Stimulated activated CD8-positive, alpha-beta memory T cell treated with anti-CD3 and anti-CD28 coated beads, Interleukin-4, amount 100 ng/mL, for 4 hours (primary cell): Measurements from ENCODE around the gene ST6GAL1.
"Not testable (repeated sequence)": the region's sequence is repeated elsewhere in the genome, so short reads cannot be mapped to it uniquely, and the experiment has no call there.

Experiments
- DNase-seq, 2 donors: peaks; one replicate each; pipeline ENCODE4 v3.0.0-alpha.2; 2020; ENCODE audit warnings: low read depth in 2 of 2, low spot score in 1 of 2

ST6GAL1 gene

DNA sequence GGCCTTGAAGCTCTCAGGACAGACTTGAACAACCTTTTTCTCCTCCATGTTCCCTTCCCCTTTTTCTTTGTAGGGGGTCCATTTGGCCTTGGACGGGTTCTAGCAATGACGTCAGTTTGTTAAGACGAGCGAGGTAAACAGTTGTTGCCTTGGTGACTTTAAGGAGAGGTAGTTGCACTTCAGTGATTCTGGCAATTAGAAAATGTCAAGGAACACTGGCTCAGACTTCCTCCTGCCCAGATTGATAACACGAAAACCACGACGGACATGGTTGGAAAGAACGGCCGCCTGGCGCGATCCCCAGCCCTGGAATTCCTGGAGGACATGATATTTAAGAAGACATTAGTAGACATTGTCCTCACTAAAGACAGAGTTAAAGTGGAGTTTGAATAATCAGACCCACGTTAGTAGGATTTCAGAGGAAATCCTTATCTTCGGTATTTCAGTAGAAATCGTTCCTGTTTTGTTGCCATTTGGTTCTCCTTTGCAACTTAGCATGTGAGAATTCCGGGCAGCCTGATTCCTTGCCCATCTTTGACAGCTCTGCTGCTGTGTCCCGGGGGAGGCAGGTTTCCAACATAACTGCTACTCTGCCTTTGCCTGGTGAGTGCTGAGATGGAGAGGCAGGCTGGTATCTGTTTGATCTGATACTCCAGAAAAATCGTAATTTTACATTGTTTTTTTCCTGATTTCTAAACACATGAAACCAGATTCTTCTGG lies 87.3 kb downstream of the ST6GAL1 start:
- no peak for DNase-seq

DNA sequence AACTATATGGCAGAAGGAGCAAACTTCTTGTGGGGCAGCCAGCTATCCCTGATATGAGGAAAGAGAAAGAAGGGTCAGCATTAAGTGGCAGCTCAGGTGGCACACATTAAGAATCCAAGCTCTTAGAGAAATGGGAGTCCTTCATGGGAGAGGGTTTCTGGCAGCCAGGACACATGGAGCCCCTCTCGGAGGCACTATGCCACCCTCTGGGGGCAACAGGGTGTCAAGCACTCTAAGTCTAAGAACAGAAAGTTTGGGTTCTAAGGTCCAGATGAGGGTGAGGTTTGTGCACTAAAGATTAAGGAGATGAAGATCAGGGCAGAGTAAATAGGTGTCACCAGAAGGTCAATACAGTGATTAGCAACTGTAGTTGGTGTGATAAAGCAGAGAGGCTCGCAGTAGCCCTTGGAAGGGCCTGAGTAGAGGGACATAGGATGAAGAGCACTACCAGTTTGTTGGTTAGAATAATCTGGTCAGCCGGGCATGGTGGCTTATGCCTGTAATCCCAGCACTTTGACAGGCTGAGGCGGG lies 89.3 kb downstream of the ST6GAL1 start:
- DNase-seq = no peak

DNA sequence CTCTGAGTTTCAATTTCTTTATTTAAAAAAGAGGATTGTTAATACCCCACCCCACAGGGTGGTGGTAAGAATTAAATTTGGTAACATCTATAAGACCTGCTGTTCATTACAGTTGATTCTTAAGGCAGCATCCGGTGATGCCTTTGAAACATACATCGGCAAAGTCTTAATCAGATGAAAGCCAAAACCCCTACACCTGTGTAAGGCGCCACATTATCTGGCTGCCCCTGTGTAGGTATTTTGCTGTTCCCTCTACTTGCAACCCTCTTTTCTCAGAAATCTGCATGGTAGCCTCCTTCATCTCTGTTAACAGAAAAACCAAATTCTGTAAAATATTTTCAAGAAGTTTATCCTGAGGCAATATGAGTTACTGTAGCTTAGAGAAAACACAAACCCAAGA lies 90.0 kb downstream of the ST6GAL1 start:
- no peak for DNase-seq

DNA sequence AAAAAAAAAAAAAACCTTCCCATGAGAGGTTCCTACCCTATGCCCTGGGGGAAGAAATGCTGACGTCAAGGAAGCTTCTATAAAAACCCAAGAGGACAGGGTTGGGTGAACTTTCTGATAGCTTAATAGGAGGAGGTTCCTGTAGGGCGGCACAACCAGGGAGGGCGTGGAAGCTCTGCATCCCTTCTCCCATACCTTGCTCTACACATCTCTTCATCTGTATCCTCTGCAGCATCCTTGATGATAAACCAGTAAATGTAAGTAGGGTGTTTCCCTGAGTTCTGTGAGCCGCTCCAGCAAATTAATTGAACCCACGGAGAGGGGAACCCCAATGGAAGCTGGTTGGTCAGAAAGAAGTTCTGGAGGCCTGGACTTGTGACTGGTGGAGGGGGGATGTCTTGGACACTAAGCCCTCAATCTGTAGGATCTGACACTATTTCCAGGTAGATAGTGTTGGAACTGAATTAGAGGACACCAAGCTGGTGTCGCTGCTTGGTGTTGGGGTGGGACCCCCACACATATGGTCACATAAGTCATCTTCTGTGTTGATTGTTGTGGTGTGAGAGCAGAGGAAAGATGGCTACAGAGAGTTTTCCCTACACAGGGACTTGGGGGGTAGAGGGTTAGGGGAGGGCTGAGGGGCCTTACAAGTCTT lies 91.5 kb downstream of the ST6GAL1 start:
- DNase-seq = no peak

DNA sequence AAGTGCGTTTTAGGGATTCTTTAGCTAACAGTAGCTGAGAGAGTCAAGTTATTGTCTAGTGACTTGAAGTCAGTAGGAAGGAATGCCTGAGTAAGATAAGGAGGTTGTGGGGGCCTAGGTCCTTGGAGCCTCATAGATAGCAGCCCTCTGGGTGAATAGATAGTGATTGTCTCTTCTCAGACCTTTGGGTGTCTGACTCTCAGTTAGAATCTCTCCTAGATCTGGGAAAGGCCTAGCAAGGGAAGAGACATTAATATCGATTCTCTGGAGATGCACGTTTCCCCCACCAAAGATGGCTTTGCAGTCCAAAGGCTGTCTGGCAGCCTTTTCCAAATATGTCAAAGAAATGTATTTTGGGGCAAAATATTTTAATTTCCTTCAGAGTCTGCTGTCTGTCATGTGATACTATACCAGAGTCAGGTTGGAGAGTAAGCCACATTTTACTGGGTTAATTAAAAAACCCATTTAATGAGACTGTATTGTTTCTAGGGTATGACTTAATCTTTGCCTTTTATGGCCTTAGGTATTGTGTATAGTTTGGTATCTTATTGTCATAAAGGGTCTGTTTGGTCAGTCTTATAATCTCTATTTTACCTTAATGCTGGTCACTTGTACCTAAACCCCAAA lies 92.2 kb downstream of the ST6GAL1 start:
- DNase-seq = no peak

DNA sequence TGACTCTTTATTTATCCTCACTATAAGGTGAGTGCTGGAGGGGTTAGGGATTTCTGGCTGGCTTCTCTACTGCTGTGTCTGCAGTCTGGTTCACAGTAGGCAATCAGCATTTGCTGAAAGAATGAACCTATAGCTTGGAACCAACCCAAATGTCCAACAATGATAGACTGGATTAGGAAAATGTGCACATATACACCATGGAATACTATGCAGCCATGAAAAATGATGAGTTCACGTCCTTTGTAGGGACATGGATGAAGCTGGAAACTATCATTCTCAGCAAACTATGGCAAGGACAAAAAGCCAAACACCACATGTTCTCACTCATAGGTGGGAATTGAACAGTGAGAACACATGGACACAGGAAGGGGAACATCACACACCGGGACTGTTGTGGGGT lies 93.0 kb downstream of the ST6GAL1 start:
- not testable (repeated sequence) for DNase-seq

DNA sequence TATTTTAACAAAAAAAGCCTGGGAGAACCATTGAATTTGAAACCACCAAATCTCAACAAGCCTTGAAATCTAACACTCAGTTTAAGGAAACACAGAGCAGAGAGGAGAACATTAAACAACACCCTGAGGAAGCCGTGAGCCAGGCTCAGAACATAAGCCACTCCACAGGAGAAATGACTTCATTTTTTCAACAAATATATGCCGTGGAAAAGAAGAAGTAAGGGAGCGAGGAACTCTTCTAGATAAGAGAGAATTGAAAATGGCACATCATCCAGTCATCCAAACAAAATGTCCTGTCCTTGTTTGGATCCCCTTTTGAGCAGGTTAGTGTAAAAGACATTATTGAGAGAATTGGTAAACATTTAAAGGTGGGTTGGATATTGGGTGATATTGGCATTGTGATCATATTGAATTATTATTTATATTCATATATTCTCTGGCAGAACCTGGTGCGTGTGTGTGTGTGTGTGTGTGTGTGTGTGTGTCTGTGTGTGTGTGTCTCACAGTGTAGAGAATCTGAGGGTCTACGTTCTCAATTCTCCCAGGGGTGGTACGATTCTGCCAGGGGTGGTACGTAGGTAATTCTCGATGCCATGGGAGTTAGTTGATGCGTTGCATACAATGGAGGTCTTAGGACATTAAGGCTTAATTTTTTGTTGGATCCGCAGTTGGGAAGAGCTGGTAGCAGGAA lies 94.4 kb downstream of the ST6GAL1 start:
- no peak for DNase-seq

DNA sequence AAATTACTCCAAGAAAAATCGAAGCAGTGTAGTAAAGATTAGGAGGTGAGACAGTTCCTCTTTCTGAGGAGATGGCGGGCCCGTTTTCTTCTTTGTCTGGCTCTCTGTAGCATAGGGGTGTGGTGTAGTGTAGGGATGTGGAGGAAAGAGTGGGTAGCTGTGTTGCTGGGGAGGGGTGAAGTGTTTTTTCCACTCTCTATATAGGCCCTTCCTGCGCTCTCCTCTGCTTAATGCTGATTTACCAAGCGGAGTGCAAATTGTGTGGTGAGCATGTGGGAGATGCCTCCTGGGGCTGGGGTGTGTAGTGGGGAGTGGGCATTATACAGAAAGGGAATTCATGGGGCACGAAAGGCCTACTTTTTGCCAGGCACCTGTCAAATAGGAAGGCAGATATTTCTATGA lies 94.9 kb downstream of the ST6GAL1 start:
- DNase-seq = no peak

DNA sequence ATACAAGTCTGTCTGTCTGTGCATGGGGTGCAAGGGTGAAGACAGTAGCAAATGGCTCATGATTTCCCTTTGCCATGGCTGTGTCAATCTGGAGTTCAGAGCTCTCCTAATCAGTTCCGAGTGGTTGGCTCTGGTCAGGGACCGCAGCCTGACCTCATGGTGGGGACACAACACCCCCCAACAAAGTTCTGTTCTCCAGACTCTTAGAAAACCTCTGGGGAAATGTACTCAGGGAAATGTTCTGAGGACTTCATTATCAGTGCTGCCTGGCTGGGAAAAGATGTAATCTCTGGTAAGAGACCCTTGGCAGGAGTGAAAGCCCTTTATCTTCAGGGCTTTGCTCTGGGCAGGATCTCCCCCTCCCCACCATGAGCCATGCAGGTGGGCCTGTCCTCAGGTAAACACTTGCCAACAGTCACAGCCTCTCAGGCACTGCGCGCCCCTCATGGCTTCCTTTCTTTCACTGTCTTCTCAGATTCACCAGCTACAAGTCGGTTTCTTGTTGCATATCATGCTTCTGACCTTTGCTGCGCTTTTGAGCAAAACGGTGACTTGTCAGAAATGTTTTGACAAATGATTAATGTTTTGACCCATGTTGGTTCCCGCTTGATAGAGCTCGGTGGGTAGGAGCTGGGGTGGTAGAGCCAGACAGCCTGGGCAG lies 95.5 kb downstream of the ST6GAL1 start:
- no peak for DNase-seq

DNA sequence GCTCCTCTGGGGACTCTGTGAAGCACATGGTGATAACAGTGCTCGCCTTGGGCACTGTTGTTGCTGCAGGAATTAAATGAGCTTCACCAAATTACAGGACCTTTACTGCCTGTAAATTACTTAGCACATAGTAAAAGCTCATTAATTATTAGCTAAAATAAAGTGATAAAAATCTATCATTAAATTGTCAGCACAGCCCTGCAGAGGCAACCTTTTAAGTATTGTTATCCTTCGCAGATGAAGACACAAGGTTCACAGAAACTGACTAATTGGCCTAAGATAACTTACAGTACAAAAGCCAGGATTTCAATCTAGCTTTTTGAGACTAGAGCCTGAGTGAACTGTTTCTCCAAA lies 96.0 kb downstream of the ST6GAL1 start:
- DNase-seq = no peak

DNA sequence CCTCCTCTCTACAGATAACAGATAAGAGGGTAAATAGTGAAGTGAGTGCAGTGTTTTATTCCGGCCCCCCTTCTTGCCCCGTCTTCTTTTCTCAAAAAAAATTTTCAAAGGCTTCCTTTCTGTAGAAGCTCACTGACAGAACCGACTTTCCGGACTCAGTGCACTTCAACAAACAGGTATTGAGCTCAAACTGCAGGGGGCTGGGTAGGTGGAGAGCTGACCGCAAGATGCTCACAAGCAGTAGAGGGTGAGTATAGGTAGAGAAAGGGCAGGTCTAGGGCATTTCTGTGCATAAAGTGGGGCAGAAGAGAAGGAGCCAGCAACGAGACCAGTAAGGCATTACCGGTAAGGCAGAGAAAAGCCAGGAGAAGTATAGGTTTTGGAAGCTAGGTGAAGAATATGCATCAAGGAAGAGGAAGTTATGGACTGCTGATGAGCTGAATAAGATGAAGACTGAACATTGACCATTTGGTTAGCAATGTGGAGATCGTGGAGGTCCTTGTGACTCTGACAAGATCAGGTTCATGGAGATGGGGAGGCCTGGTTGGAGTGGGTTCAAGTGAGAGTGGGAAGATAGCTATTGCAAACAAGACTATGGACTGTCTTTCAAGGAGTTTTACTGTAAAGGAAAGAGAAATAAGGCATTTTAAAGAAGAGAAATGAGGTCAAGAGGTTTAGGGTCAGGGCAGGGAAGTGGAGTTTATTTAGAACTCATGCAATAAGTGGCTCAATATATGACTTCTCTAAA lies 97.4 kb downstream of the ST6GAL1 start:
- DNase-seq = peak in 1 of 2 donors; percentile 57

DNA sequence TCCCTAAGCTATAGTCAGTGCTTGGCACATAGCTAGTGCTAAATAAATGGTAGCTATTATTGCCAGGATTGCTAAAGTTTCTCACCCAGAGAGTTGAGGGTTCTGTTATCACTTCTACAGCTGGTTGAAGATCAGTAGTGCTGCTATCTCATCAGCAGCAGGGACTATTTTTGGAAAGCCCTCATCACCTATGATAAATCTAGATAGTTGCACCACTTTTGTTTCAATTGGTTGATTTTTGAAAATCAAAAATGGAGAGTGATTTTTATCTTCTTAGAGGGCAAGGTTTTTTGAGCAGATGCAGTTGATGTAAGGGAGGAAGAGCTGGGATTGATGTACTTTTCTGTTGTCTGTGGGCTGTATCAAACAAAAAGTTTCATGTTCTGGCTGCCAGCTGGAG lies 101.6 kb downstream of the ST6GAL1 start:
- no peak for DNase-seq

DNA sequence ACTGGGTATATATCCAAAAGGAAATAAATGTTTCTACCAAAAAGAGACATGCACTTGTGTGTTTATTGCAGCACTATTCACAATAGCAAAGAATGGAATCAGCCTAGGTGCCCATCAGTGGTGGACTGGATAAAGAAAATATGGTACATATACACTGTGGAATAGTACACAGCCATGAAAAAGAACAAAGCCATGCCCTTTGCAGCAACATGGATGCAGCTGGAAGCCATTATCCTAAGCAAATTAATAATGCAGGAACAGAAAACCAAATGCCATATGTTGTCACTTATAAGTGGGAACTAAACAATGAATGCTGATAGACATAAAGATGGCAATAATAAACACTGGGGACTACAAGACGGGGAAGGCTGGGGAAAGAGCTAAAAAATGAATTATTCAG lies 106.1 kb downstream of the ST6GAL1 start:
- no peak for DNase-seq

DNA sequence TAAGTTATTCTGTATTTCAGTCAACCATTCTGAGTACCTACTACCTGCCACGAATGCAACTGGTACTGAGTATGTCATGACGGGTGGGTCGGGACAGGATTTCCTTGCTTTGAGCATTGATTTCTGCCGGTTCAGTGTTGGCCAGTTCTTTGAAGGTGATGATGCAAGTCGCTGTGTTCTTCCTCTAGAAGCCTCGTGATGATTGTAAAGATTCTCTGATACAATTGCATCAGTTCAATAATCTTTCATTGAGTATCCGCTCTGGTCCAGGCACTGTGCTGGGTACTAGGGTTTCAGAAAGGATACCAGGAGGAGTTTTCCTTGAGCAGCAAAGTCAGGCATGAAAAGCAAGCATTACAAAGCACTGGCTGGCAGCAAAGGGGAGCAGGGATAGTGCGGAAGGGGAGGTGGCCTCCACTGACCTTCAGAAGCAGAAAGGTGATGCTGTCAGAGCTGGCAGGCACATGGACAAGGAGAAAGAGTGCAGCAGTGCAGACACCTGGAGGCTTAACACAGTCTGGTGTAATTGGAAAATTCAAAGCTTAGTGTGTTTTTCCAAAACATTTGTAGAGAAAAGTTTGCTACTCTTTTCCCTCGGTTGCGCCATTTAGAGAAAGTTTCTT lies 108.9 kb downstream of the ST6GAL1 start:
- no peak for DNase-seq

DNA sequence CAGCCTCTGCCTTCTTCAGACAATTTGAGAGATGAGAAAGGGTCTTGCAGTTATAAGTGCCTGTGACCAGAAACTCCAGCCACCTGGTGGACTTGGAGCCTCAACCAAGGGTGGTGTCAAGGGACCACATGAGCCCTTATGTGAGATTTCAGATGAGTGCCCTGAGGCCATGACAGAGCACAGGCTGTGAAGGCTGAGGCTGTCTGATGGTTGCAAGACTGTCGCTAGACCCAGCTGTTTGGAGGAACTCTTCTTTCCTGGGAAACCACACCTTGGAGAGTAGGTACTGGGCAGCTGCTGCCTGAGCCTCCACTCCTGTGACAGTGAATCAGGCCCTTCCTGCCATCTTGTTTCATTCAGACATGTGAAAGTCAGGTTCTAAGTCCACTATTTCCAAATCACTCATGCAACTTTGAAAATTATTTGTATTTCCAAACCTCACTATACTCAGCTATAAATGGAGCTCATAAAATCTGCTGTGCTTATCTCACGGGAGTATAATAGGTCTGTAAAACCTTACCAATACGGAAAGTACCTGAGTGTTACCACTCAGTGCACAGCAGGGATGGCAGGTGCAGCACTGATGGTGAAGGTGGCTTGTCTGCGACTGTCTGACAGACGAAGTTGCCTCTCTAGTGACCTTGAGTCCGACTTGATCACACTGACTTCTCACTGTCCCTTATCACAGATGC lies 109.5 kb downstream of the ST6GAL1 start:
- no peak for DNase-seq

DNA sequence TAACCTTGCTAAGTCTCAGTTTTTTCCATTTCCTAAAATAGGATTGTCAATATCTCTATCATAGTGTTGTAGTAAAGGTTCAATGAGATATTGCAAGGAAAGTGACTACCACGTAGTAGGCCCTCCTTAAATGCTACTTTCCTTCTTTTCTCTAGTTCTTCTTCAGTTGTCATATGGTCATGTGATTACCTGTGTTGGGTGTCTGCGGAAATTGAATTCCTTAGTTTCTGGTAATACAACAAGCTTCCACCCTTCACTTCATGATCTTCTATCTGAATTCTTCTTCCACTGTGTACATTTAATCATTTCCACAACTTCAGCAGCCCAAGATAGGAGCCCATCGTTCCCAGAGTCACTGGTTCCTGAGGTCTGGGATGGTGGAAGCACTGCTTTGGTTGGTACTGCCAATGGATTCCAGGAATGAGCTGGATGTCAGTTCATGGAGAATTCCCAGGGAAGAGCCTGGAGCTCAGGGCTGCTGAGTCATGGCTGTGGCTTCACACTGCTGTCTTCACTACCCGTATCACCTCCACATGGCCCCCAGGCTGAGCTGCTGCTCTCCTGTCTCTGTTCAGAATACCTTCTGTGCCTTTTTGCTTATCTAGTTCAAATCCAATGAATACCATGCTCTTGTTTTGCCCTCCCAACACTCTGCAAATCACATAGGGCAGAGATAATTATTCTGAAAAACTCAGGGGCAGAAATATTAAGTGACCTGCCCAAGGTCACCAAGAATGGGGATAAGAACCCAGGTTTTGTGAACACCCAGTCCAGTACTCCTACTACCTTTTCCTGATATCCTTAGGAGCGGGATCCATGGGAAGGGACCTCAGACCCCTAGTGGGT lies 110.4 kb downstream of the ST6GAL1 start:
- DNase-seq = no peak

DNA sequence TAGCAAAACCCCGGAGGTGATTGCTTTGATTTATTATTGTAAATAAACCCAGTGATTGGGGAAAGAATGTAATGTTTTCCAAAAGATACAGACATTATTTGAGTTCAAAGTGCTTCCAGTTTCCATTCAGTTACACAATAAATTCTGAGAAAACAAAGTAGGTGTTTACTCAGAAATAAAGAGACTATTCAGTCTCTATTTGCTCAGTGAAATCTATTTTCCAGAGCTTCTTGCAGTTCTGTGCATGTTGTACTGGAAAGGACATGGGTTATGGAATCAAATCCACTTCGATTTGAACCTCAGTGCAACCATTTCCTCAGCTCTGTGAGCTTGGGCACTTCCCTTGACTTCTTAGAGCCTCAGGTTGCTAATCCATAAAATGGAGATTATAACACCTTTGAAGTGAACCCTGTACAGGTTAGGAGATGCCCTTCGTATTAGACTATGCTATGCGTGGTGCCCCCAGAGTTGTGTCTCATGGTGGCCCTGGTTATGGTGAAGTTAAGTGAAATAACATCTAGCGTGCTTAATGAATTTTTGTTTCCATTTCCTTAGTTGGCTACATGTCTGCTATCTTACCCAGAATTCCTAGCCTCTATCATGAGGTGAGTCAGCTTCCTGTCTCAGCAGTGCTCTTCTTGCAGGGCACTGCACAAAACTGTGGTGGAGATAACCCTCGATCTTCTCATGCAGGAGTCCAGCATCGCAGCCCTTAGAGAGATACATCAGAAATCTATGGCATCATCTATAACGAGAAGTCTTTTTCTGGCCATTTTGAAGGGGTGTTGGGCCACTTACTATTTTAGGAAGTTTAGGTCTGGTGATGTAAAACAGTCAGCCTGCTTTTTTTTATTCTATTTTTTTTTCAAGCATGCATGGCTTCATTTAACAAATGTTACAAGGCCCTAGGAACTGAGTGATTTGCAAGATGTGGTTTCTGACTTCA lies 111.3 kb downstream of the ST6GAL1 start:
- no peak for DNase-seq
